MCF 10A (cell line): Measurements from ENCODE around the gene CCDC92B. TPM values are rescaled to one million over a fixed set of nuclear protein-coding genes. Genes with fewer than 3 reads are reported as not detected.

Source experiments
- microRNA-seq: library from miRNA; unstranded; fragments of <30 nt; microRNA quantifications from one replicate; pipeline ENCODE4 v1.2.0, GENCODE V29; 2022
- total RNA-seq: library from RNA; stranded (reverse); gene quantifications from 2 replicates; pipeline ENCODE4 v1.2.3, GENCODE V29; 2022

The CCDC92B gene
- total RNA-seq, 1 experiment from 2014 or later: not detected

Small RNA genes within 50 kb of the gene (microRNA-seq; reads per million reads assigned to microRNA genes)
- gene MIR1253: not detected
- gene MIR6776: not detected

Other genes starting within 250 kb of the CCDC92B start
- gene METTL16, start 237.8 kb downstream of the CCDC92B start, total RNA-seq: 37.6 and 41.4 TPM in 2 replicates
- gene PAFAH1B1, start 156.0 kb downstream of the CCDC92B start, total RNA-seq: 170 and 192 TPM in 2 replicates
- 66.6 and 80.4 TPM in 2 replicates for gene CLUH, start 37.9 kb downstream of the CCDC92B start, total RNA-seq
- 33.8 and 40.2 TPM in 2 replicates for gene RAP1GAP2, start 46.8 kb upstream of the CCDC92B start, total RNA-seq